ENCODE results near the gene SPATA1. TPM values are rescaled to one million over a fixed set of nuclear protein-coding genes. Genes with fewer than 3 reads are reported as not detected.
"Not testable (repeated sequence)": the region's sequence is repeated elsewhere in the genome, so short reads cannot be mapped to it uniquely, and the experiment has no call there.

SPATA1 gene
- total RNA-seq, 1 donor from 2014 or later, result 1.1 TPM

GRCh38 chr1:84509029-84509428 is 2.8 kb downstream of the SPATA1 start:
- DNase-seq, result no peak

- DNase-seq, result no peak
Observed at GRCh38 chr1:84510165-84510564, 4.0 kb downstream of the SPATA1 start.

DNA sequence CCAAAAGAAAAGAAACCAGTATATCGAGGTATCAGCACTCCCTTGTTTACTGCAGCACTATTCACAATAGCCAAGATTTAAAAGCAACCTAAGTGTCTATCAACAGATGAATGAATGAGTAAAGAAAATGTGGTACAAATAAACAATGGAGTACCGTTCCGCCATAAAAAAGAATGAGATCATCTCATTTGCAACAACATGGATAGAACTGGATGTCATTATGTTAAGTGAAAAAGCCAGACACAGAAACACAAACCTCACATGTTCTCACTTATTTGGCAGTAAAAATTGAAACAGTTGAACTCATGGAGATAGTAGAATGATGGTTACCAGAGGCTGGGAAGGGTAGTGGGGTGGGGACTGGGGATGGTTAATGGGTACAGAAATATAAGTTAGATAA is 4.5 kb downstream of the SPATA1 start:
- DNase-seq, result no peak

GRCh38 chr1:84524590-84524989 is 18.4 kb downstream of the SPATA1 start:
- no peak for DNase-seq

- no peak for DNase-seq
Observed at GRCh38 chr1:84525779-84526178, 19.6 kb downstream of the SPATA1 start.

GRCh38 chr1:84538599-84538998 is 32.4 kb downstream of the SPATA1 start:
- no peak for DNase-seq

DNA sequence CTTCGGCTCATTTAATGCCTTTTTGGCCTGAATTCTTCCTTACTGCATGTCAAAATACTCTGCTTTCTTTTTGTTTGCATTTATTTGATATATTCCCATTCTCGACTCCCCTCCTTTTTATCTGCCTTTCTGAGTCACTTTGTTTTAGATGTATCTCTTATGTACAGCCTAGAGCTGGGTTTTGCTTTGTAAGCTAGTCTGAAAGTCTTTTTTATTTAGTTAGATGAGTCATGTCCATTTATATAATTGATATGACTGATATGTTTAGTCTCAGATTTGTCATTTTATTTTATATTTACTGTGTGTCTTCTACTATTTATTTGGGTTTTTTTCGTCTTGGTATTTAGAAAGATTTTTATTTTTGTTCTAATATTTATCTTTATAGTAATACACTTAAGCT is 33.8 kb downstream of the SPATA1 start:
- DNase-seq, result no peak

DNA sequence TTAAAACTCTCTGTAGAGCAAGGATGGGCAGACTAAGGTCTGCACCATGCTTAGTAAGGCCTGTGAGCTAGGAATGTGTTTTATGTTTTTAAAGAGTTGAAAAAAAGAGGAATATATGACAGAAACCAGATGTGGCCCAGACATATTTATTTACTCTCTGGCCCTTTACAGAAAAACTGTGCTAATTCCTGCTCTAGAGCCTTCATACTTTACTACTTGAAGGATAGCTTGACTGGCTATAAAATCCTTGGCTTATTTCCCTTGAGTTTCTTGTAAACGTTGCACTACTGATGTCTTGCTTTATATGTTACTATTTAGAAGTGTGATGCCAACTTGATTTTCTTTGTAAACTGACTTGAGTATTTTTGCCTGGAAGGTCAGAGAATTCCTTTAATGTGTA is 34.6 kb downstream of the SPATA1 start:
- no peak for DNase-seq

GRCh38 chr1:84541679-84542078 is 35.5 kb downstream of the SPATA1 start:
- no peak for DNase-seq

- DNase-seq, result no peak
Observed at GRCh38 chr1:84550826-84551225, 44.6 kb downstream of the SPATA1 start.

DNA sequence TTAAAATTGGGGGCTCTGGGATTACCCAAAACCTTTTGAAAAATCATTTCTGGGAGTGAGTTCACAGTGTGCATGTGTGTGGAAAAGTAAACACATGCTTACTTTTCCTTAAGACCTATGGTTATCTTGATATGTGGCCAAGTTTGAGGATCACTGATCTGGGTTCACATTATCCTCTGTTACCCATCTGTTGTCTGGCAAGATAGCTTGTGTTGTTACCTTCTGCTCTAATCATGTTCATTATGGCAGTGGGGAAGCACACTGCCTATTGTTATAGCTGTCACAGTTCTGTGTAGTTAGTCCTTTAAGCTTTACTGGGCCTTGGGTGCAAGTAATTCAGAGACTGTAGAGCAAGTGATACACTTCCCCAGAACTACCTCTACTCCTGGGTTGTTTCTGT is 63.0 kb downstream of the SPATA1 start:
- no peak for DNase-seq

DNA sequence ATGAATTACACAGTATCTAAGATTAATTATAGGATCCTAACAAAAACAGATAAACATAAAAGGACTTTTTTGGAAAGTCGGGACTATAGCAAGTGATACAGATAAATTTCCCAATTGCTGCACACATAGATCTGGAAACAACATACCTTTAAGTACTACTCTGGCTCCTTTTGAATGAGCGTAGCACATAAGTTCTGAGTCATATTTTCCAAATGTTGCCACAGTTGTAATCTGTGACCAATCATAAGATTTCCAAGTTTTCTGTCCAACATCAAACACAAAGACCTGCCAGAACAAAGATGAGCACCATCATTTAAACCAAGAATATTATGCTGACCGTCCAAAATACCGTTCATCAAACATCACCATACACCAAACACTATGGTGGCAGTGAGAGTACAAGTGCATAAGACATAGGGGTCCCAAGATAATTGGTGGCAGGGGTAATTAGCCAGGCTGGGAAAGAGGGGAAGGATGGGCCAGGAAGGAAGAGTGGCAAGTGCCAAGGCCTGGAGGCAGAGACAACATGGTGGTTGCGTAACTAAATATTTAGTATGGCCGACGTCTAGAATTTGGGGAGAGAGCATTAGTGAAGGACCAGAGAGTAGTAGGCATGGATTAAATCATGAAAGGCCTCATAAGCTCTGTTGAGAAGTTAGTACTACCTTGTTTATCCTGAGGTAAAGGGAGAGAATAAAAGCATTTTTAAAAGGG is 64.4 kb downstream of the SPATA1 start:
- DNase-seq, result no peak

DNA sequence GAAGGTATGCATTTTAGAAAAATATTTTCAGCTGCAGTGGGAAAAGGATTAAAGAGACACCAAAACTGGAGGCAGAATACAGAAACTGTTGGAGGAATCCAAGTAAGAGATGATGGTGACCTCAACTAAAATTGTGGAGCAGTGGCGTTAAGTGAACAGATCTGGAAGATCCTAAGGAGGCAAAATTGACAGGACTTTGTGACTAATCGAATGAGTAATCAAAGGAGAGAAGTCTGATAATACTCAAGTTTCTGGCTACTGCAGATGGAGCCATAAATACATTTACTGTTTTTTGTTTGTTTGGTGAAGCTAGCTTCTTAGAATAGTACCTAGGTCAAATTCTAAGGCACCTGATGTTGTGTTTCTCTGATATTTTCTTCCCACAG is 65.0 kb downstream of the SPATA1 start:
- no peak for DNase-seq

DNA sequence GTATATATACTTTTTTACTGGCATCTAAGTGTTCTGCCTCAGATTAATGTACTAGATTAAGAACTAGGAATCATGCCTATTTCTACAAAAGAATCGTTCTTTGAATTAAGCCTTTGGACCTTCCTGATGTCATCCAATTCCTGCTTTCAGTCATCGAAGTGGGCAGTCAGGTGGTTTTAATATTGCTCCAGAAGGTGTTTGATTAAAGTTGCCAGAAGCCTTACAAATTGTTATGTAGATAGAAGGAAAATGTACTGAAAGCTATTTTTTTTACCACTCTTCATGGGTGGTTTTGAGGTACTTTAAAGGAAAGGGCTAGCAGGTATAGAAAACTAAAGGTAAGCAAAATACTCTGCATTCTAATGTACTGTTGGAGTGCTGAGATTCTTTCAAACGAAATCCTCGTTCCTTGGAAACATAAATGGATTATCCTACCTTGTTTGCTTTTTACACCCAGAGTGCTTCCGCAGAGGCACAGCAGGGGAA is 67.3 kb downstream of the SPATA1 start:
- DNase-seq, result peak; percentile 31

GRCh38 chr1:84573967-84574842 is 68.0 kb downstream of the SPATA1 start, which contains the start of gene CTBS:
Gene CTBS, minus strand, starts transcription at chr1:84574440. Its CDS starts 25 bp downstream, at chr1:84574415.
- DNase-seq, result peak; percentile 95

DNA sequence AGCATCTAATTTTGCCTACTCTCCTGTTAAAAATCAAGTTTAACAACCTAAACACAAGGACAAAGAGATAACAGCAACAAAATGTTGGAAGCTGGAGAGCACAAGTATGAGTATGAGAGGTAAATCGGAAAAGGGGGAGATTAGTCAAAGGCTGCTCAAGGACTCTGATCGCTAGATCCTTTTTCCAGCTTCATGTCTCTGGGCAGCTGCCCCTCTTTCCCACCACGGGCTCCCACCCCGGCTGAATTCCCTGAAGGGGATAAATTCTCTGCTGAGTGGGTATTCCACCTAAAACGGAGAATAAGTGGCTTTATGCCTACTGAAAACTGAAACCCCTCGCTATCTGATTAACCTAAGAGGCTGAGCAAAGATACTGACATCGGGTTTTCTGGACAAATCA is 68.8 kb downstream of the SPATA1 start:
- no peak for DNase-seq

- DNase-seq, result no peak
Observed at GRCh38 chr1:84581648-84582047, 75.5 kb downstream of the SPATA1 start.

- peak; percentile 35 for DNase-seq
Observed at GRCh38 chr1:84582802-84583587, 76.8 kb downstream of the SPATA1 start.

- DNase-seq, result no peak
Observed at GRCh38 chr1:84583648-84584047, 77.5 kb downstream of the SPATA1 start.

- DNase-seq, result no peak
Observed at GRCh38 chr1:84584126-84584525, 77.9 kb downstream of the SPATA1 start.

DNA sequence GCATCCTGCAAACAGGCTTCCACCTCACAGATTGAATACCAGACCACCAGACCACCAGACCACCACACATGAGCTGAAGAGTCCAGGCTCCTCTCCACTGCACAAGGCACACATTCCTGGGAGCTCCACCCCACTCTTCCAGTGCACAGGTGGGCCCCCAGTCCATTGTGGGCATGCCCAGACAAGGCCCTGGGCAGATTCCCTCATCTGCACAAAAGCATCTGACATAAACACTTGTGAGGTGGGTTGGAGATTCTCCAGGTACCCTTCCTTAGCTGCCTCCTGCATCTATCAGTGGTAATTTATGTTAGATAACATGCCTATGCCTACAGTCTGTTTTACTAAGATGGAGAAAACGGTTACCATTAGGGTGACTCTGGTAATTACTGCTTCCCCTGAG is 79.6 kb downstream of the SPATA1 start:
- DNase-seq, result no peak

DNA sequence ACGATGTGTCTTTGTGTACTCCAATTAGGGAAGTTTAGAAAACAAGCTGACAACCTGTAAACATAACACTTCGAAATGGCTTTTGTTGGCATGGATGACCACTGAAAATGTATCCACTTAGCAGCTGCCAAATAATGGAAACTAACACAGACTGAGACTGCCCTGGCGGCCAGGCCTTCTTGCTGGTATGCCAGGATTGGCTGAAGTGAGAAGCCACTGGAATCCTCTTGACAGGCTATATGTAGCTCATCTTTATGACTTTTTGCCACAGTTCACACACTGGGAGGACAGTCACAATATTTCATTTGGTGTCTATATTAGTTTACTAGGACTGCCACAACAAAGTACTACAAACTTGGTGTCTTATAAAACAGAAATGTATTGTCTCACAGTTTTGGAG is 80.9 kb downstream of the SPATA1 start:
- no peak for DNase-seq

DNA sequence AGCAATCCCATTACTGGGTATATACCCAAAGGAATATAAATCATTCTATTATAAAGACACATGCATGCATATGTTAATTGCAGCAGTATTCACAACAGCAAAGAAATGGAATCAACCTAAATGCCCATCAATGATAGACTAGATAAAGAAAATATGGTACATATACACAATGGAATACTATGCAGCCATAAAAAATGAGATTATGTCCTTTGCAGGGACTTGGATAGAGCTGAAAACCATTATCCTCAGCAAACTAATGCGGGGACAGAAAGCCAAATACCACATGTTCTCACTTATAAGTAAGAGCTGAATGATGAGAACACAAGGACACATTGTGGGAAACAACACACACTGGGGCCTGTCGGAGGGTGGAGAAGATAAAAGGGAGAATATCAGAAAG is 88.8 kb downstream of the SPATA1 start:
- DNase-seq, result not testable (repeated sequence)

Data from tongue (tissue), 2 donors.